ENCODE measurements around the gene FOS.
A peak's percentile ranks its signal among the peaks of the same experiment; 100 is the strongest.
"Not testable (repeated sequence)": the region's sequence is repeated elsewhere in the genome, so short reads cannot be mapped to it uniquely, and the experiment has no call there.

Gene FOS

DNA sequence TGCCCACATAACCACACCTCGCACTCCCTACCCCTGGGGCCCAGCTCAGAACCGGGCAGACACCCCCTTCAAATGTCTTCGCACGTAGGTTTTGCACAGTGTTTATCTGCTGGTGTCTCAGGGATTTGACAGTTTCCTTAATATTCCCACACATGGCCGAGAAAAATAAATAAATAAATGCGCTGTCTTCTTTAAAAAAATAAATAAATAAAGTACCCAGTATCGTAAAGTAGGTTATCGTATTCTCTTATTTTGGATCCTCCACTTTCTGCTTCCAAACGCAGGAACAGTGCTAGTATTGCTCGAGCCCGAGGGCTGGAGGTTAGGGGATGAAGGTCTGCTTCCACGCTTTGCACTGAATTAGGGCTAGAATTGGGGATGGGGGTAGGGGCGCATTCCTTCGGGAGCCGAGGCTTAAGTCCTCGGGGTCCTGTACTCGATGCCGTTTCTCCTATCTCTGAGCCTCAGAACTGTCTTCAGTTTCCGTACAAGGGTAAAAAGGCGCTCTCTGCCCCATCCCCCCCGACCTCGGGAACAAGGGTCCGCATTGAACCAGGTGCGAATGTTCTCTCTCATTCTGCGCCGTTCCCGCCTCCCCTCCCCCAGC is 710 bp upstream of the FOS start:
- no peak for DNase-seq

DNA sequence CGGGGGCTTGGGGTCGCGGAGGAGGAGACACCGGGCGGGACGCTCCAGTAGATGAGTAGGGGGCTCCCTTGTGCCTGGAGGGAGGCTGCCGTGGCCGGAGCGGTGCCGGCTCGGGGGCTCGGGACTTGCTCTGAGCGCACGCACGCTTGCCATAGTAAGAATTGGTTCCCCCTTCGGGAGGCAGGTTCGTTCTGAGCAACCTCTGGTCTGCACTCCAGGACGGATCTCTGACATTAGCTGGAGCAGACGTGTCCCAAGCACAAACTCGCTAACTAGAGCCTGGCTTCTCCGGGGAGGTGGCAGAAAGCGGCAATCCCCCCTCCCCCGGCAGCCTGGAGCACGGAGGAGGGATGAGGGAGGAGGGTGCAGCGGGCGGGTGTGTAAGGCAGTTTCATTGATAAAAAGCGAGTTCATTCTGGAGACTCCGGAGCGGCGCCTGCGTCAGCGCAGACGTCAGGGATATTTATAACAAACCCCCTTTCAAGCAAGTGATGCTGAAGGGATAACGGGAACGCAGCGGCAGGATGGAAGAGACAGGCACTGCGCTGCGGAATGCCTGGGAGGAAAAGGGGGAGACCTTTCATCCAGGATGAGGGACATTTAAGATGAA is 630 bp downstream of the FOS start:
- peak; percentile 43 for DNase-seq

DNA sequence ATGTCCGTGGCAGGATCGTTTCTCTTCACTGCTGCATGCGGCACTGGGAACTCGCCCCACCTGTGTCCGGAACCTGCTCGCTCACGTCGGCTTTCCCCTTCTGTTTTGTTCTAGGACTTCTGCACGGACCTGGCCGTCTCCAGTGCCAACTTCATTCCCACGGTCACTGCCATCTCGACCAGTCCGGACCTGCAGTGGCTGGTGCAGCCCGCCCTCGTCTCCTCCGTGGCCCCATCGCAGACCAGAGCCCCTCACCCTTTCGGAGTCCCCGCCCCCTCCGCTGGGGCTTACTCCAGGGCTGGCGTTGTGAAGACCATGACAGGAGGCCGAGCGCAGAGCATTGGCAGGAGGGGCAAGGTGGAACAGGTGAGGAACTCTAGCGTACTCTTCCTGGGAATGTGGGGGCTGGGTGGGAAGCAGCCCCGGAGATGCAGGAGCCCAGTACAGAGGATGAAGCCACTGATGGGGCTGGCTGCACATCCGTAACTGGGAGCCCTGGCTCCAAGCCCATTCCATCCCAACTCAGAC is 1.2 kb downstream of the FOS start:
- no peak for DNase-seq

DNA sequence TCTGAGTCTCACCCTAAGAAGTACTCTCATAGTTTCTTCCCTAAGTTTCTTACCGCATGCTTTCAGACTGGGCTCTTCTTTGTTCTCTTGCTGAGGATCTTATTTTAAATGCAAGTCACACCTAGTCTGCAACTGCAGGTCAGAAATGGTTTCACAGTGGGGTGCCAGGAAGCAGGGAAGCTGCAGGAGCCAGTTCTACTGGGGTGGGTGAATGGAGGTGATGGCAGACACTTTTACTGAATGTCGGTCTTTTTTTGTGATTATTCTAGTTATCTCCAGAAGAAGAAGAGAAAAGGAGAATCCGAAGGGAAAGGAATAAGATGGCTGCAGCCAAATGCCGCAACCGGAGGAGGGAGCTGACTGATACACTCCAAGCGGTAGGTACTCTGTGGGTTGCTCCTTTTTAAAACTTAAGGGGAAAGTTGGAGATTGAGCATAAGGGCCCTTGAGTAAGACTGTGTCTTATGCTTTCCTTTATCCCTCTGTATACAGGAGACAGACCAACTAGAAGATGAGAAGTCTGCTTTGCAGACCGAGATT is 1.7 kb downstream of the FOS start:
- no peak for DNase-seq

DNA sequence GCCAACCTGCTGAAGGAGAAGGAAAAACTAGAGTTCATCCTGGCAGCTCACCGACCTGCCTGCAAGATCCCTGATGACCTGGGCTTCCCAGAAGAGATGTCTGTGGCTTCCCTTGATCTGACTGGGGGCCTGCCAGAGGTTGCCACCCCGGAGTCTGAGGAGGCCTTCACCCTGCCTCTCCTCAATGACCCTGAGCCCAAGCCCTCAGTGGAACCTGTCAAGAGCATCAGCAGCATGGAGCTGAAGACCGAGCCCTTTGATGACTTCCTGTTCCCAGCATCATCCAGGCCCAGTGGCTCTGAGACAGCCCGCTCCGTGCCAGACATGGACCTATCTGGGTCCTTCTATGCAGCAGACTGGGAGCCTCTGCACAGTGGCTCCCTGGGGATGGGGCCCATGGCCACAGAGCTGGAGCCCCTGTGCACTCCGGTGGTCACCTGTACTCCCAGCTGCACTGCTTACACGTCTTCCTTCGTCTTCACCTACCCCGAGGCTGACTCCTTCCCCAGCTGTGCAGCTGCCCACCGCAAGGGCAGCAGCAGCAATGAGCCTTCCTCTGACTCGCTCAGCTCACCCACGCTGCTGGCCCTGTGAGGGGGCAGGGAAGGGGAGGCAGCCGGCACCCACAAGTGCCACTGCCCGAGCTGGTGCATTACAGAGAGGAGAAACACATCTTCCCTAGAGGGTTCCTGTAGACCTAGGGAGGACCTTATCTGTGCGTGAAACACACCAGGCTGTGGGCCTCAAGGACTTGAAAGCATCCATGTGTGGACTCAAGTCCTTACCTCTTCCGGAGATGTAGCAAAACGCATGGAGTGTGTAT is 2.4 kb downstream of the FOS start:
- no peak for DNase-seq

DNA sequence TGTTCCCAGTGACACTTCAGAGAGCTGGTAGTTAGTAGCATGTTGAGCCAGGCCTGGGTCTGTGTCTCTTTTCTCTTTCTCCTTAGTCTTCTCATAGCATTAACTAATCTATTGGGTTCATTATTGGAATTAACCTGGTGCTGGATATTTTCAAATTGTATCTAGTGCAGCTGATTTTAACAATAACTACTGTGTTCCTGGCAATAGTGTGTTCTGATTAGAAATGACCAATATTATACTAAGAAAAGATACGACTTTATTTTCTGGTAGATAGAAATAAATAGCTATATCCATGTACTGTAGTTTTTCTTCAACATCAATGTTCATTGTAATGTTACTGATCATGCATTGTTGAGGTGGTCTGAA is 3.0 kb downstream of the FOS start:
- DNase-seq = no peak

DNA sequence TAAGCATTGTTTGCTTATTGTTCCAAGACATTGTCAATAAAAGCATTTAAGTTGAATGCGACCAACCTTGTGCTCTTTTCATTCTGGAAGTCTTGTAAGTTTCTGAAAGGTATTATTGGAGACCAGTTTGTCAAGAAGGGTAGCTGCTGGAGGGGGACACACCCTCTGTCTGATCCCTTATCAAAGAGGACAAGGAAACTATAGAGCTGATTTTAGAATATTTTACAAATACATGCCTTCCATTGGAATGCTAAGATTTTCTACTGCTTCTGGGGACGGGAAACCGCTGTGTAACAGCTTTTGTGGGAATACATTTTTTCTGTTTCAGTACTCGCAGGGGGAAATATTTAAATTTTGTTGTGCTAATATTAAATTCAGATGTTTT is 3.5 kb downstream of the FOS start:
- no peak for DNase-seq

DNA sequence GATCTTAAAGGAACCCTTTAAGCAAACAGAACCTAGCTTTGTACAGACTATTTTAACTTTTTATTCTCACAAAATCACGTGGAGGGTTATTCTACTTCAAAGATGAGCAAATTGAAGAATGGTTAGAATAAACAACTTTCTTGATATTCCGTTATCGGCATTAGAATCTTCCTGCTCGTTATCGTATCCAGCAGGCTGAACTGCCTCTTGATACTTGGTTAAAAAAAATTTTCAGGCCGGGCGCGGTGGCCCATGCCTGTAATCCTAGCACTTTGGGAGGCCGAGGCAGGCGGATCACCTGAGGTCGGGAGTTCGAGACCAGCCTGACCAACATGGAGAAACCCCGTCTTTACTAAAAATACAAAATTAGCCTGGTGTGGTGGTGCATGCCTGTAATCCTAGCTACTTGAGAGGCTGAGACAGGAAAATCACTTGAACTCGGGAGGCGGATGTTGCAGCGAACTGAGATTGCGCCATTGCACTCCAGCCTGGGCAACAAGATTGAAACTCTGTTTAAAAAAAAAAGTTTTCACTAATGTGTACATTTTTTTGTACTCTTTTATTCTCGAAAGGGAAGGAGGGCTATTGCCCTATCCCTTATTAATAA is 4.0 kb downstream of the FOS start:
- not testable (repeated sequence) for DNase-seq

DNA sequence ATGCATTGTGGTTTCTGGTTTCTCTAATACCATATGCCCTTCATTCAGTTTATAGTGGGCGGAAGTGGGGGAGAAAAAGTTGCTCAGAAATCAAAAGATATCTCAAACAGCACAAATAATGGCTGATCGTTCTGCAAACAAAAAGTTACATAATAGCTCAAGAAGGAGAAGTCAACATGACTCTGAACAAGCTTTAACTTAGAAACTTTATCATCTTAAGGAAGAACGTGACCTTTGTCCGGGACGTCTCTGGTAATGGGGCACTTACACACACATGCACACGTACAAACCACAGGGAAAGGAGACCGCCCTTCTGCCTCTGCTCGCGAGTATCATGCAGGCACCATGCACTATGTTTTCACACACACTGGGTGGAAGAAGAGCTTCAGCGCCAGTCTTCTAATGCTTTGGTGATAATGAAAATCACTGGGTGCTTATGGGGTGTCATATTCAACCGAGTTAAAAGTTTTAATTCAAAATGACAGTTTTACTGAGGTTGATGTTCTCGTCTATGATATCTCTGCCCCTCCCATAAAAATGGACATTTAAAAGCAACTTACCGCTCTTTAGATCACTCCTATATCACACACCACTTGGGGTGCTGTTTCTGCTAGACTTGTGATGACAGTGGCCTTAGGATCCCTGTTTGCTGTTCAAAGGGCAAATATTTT is 4.7 kb downstream of the FOS start:
- DNase-seq = no peak

DNA sequence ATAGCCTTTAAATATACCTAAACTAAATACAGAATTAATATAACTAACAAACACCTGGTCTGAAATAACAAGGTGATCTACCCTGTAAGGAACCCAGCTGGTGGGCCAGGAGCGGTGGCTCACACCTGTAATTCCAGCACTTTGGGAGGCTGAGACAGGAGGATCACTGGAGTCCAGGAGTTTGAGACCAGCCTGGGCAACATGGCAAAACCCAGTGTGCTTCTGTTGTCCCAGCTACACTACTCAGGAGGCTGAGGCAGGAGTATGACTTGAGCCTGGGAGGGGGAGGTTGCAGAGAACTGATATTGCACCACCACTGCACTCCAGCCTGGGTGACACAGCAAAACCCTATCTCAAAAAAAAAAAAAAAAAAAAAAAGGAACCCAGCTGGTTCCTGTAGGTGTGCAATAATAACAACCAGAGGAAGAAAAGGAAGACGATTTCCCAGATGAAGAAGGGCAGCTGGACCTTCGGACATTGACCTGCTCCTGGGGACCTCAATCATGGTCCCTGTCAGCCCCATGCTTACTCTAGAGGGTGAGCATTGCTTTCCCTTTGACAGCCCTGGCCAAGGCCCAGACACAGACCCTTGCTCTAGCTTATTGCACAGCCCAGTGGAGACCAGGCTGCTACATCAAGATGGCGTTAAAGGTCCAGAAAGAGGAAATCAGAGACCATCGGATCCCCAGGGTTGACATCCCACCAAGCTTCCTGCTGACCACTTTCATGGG is 5.4 kb downstream of the FOS start:
- DNase-seq = no peak

DNA sequence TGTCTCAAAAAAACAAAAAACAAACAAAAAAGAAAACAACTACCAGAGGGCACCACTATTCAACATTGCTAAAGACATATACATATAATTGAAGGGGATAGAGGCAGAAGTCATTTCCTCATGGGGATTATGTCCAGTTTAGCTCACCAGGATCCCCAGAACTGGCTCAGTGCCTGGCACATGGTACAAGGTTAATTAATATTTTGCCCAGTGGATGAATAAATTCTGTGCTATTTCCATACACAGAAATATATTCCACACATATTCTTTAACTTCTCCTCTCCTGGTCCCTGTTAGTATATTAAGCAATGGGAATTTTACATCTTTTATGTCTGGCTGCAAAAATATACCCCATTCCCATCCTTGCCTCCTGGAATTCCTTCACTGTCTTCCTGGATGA is 6.7 kb downstream of the FOS start:
- no peak for DNase-seq

DNA sequence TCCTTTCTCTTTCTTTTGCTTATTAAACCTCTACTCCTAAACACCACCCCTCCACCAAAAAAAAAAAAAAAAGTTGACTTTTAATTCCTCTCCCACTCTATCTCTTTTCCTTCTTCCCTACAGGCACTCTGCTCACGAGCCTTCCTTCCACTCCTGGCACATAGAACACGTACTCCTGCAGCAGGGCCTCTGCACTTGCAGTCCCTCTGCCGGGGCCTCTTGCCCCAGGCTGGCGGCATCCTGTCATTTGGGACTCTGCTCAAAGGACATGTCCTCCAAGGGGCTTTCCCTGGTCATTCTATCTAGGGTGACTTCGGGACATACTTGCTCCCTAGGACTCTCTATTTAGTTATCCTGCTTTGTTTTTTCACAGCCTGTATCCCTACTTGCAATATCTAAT is 7.7 kb downstream of the FOS start:
- no peak for DNase-seq

DNA sequence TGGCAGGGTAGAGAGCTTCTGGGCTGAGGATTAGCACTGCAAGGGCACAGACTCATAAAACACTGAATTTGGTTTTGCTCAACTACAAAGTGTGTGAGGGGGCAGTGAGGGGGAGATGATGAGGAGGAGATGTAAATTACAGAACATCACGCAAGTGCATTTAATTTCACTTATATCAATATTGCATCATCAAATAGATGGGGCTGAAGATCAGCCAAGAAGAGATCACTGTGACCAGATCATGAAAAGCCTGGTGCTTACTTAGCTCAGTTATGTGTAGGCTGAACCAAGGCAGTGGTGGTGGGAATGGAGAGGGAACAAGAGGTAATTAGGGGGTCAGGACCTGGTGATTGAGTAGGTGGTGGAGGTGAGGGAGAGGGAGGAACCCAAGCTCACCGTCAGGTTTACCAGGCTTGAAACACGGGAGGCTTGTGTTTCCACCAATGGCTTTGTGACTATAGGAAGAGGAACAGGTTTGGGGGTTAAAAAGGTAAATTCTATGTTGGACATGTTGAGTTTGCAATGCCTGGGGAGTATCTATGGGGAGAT is 11.3 kb downstream of the FOS start:
- no peak for DNase-seq

DNA sequence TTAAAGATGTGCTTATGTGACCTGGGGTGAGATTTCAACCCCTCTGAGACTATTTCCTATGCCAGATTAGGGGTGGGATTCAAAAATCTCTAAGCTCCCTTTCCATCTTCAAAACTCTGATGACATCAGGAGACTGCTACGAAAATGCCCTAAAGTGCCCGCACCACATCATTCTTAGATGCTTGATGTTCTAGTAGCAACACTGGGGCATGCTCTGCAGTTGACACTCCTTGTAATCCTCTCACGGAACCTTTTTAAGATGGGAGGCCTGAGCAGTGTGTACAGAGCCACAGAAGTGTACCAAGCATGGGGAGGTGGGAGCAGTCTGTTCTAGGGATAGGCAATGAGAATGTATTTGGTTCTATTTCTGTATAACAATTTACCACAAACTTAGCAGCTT is 12.2 kb downstream of the FOS start:
- no peak for DNase-seq

DNA sequence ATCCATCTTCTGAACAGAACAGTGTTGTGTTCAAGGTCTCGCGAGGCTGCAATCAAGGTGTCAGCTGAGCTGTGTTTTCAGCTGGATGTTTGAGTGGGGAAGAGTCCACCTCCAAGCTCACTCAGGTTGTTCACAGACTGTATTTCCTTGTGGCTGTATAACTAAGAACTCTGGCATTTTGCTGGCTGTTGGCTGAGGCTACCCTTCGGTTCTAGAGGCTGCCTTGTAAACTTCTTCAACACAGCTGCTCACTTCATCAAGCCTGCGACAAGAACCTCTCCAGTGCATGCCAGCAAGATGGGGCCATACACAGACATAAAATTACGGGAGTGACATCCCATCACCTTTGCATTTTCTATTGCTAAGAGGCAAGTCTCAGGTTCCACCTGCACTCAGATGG is 12.7 kb downstream of the FOS start:
- no peak for DNase-seq

DNA sequence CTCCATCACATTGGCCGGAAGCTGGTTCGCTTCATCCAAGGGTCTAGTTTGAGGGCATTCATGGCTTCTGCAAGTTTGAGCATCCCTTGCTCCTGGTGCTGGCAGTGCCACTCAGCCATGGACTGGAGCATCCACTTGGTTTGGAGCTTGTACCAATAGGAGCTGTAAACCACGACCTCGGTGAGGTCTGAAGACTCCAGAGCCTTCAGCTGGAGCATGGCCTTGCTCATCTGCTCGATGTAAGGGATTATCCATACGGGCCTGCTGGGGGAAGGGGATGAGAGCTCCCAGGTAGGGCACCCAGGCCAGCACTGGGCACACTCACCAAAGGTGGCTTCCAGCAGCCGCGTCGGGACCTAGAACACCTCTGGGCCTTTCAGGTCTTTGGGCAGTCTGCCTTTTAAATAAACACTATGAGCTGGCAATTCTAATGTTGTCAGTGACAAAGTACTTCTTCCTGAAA is 13.5 kb downstream of the FOS start:
- no peak for DNase-seq

DNA sequence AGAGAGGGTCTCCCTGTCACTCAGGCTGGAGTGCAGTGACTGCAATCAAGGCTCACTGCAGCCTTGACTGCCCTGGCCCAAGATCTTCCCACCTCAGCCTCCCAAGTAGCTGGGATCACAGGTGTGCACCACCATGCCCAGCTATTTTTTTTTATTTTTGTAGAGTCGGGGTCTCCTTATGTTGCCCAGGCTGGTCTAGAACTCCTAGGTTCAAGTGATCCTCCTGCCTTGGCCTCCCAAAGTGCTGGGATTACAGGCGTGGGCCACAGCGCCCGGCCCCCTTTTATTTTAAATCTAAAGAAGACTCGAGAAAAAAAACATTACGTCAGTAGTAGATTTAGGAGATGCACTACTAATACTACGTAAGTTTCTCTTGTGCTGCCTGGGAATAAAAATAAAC is 14.3 kb downstream of the FOS start:
- no peak for DNase-seq

DNA sequence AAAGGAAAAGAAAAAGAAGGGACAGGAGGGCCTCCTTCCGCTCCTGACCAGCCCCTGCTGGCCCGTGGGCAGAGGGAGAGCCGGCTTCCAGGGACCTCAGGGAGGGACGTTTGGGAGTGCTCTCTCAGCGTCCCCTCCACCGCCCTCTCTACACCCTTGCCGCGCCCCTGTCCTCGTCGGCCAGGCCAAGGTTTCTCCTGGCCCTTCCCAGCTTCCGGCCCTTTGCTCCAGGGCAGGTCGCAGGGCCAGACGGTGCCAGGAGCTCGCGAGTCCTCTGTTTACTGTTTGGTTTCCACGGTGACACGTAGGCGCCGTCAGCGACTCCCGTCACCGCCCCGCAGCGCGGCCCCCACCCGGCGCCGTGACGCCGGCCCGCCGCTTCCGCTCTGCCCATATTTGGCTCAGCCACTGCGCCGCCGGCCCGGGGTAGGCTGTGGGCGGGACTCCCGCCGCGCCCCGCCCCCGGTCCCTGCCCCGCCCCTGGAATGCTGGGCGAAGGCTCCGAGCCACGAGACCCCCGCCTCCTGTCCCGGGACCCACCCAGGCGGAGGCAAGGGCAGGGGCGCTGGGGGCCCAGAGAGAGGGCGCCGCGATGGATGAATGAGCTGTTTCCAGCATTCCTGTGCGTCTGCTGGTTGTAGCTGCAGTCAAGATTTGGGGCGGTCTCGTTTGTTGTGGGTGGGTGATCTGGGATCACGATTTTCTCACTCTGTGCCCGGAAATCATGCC is 15.5 kb downstream of the FOS start:
- peak; percentile 94 for DNase-seq

DNA sequence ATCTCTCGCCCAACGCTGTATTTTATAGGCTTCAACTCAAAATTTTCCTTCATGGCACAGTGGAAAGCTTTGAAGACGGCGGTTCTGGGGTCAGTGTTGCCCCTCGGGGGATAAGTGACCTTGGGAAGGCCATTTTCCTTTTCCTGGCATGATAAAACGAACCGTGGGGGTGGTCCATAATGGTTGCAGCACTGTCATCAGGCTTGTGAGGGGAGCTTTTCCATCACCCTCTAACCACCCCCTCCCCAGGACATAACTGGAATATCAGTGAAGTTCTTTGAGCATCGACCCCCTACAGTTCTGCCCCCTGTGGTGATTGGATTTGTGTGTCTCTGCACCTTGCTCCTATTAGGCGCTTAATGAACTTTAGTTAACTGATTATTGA is 16.0 kb downstream of the FOS start:
- no peak for DNase-seq

DNA sequence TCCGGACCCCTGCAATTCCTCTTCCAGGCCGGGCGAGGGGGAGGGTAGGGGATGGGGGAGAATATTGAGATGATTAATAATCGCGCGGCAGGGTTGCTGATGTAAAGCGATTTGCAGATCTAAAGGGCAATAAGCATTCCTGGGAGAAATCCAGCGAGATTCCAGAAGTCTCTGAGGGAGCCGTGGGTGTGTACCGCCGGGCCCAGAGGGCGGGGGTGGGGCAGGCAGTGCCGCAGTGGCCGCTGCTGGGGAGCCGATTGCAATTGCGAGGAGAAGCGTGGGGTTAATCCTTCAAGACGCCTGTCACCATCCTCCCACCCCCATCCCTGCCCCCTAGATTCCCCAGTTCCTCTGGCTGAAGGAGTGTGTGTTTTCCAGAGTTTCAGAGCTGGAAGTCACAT is 16.4 kb downstream of the FOS start:
- DNase-seq = no peak
